RPMI8226 (cell line): Measurements from ENCODE around the gene MTMR3.
A peak's percentile ranks its signal among the peaks of the same experiment; 100 is the strongest.
"Not testable (repeated sequence)": the region's sequence is repeated elsewhere in the genome, so short reads cannot be mapped to it uniquely, and the experiment has no call there.

Experiments used
- DNase-seq: peaks from one replicate; pipeline ENCODE4 v3.0.0-alpha.2; 2015

Gene MTMR3

GRCh38 chr22:30031328-30031727 is 148.4 kb downstream of the MTMR3 start:
- DNase-seq, result no peak

- no peak for DNase-seq
Measured at GRCh38 chr22:30031764-30032455, 148.9 kb downstream of the MTMR3 start.

GRCh38 chr22:30033137-30033536 is 150.2 kb downstream of the MTMR3 start:
- DNase-seq, result no peak

- DNase-seq, result no peak
Measured at GRCh38 chr22:30033901-30034300, 150.9 kb downstream of the MTMR3 start.

- DNase-seq, result no peak
Measured at GRCh38 chr22:30036656-30037055, 153.7 kb downstream of the MTMR3 start.

GRCh38 chr22:30038219-30038618 is 155.2 kb downstream of the MTMR3 start:
- DNase-seq, result no peak

- no peak for DNase-seq
Measured at GRCh38 chr22:30040499-30041260, 157.7 kb downstream of the MTMR3 start.

- DNase-seq, result no peak
Measured at GRCh38 chr22:30041475-30041874, 158.5 kb downstream of the MTMR3 start.

GRCh38 chr22:30041881-30042280 is 158.9 kb downstream of the MTMR3 start:
- no peak for DNase-seq

- DNase-seq, result no peak
Measured at GRCh38 chr22:30043161-30043560, 160.2 kb downstream of the MTMR3 start.

GRCh38 chr22:30044369-30044768 is 161.4 kb downstream of the MTMR3 start:
- DNase-seq, result no peak

- DNase-seq, result no peak
Measured at GRCh38 chr22:30044881-30045493, 162.0 kb downstream of the MTMR3 start.

- no peak for DNase-seq
Measured at GRCh38 chr22:30045494-30045887, 162.5 kb downstream of the MTMR3 start.

GRCh38 chr22:30045901-30046715 is 163.1 kb downstream of the MTMR3 start:
- DNase-seq, result no peak

- no peak for DNase-seq
Measured at GRCh38 chr22:30046716-30047363, 163.9 kb downstream of the MTMR3 start.

- DNase-seq, result peak; percentile 84
Measured at GRCh38 chr22:30047364-30047738, 164.4 kb downstream of the MTMR3 start.

GRCh38 chr22:30048681-30049080 is 165.7 kb downstream of the MTMR3 start:
- DNase-seq, result no peak

- no peak for DNase-seq
Measured at GRCh38 chr22:30054067-30054763, 171.2 kb downstream of the MTMR3 start.

- no peak for DNase-seq
Measured at GRCh38 chr22:30054764-30055069, 171.7 kb downstream of the MTMR3 start.

GRCh38 chr22:30056015-30056414 is 173.0 kb downstream of the MTMR3 start:
- no peak for DNase-seq

- DNase-seq, result no peak
Measured at GRCh38 chr22:30057375-30057774, 174.4 kb downstream of the MTMR3 start.

GRCh38 chr22:30059346-30060020 is 176.5 kb downstream of the MTMR3 start:
- DNase-seq, result not testable (repeated sequence)
